Measurements from ENCODE around the gene MEFV.

MEFV gene

DNA sequence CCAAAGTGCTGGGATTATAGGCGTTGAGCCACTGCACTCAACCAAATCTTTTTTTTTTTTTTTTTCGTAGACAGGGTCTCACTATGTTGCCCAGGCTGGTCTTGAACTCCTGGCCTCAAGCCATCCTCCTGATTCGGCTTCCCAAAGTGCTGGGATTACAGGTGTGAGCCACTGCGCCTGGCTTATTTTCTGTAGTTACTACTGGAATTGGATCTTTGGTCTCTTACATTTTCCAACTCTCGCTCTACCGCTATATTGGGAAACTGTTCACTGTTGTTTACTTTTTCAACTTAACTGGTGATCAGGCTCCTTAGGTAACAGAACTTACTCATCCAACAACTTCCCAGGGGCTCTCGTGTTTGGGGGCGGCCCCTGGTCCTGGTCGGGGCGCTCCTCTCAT is 35.6 kb downstream of the MEFV start:
- Histone ChIP-seq H3K27me3 (ENCODE audit: insufficient read depth, low read depth) (no peaks in the 10 kb centered on the region), H3K79me2 (ENCODE audit: insufficient read depth, low read depth) (no peaks in the 10 kb centered on the region), H3K27ac (no peak overlapping the region), H2AFZ (ENCODE audit: low read depth) (no peak overlapping the region), H4K20me1 (ENCODE audit: insufficient read depth) (no peaks in the 10 kb centered on the region), H3K36me3 (ENCODE audit: insufficient read depth) (peaks cover 11% of the 10 kb centered on the region; the same call in 1 of the 2 replicates), H3K4me2 (no peak overlapping the region), H3K9ac (no peak overlapping the region), H3K4me1 (ENCODE audit: low read depth, poor library complexity, severe bottlenecking) (peaks cover 28% of the 10 kb centered on the region), H3K4me3 (IDR thresholded peaks at IDR 0.05; ENCODE audit: insufficient read depth, low read depth, low read length) (no peak overlapping the region)
- TF ChIP-seq, protein P1, sequence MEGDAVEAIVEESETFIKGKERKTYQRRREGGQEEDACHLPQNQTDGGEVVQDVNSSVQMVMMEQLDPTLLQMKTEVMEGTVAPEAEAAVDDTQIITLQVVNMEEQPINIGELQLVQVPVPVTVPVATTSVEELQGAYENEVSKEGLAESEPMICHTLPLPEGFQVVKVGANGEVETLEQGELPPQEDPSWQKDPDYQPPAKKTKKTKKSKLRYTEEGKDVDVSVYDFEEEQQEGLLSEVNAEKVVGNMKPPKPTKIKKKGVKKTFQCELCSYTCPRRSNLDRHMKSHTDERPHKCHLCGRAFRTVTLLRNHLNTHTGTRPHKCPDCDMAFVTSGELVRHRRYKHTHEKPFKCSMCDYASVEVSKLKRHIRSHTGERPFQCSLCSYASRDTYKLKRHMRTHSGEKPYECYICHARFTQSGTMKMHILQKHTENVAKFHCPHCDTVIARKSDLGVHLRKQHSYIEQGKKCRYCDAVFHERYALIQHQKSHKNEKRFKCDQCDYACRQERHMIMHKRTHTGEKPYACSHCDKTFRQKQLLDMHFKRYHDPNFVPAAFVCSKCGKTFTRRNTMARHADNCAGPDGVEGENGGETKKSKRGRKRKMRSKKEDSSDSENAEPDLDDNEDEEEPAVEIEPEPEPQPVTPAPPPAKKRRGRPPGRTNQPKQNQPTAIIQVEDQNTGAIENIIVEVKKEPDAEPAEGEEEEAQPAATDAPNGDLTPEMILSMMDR (conservative IDR thresholded peaks at IDR 0.05; ENCODE audit: low read depth, low read length) = no peak

GRCh38 chr16:3216263-3216640 is 40.2 kb downstream of the MEFV start:
- peak overlapping the region; percentile 41 for H3K4me2 ChIP-seq
- no peaks in the 10 kb centered on the region for H3K36me3 ChIP-seq (ENCODE audit: insufficient read depth)
- H4K20me1 ChIP-seq (ENCODE audit: insufficient read depth) = no peaks in the 10 kb centered on the region
- no peaks in the 10 kb centered on the region for H3K27me3 ChIP-seq (ENCODE audit: insufficient read depth, low read depth)
- TF ChIP-seq, protein P1 (conservative IDR thresholded peaks at IDR 0.05; ENCODE audit: low read depth, low read length) = no peak
- peak overlapping the region; percentile 76 for H3K27ac ChIP-seq
- H3K79me2 ChIP-seq (ENCODE audit: insufficient read depth, low read depth) = no peaks in the 10 kb centered on the region
- H2AFZ ChIP-seq (ENCODE audit: low read depth) = peak overlapping the region; percentile 0; the same call in 1 of the 2 replicates
- peaks cover 51% of the 10 kb centered on the region for H3K4me1 ChIP-seq (ENCODE audit: low read depth, poor library complexity, severe bottlenecking)
- peak overlapping the region; percentile 5; the same call in 1 of the 2 replicates for H3K9ac ChIP-seq
- H3K4me3 ChIP-seq (IDR thresholded peaks at IDR 0.05; ENCODE audit: insufficient read depth, low read depth, low read length) = no peak overlapping the region

DNA sequence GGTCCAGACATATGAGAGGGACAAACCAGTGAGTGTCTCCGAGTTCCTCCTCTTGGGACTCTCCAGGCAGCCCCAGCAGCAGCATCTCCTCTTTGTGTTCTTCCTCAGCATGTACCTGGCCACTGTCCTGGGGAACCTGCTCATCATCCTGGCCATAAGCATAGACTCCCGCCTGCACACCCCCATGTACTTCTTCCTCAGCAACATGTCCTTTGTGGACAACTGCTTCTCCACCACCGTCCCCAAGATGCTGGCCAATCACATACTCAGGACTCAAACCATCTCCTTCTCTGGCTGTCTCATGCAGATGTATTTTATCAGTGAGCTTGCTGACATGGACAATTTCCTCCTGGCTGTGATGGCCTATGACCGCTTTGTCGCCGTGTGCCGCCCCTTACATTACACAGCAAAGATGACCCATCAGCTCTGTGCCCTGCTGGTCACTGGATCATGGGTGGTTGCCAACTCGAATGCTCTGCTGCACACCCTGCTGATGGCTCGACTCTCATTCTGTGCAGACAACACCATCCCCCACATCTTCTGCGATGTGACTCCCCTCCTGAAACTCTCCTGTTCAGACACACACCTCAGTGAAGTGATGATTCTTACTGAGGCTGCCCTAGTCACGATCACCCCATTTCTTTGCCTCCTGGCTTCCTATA is 40.7 kb downstream of the MEFV start:
- Histone ChIP-seq H3K4me3 (IDR thresholded peaks at IDR 0.05; ENCODE audit: insufficient read depth, low read depth, low read length) (no peak overlapping the region), H3K27me3 (ENCODE audit: insufficient read depth, low read depth) (no peaks in the 10 kb centered on the region), H3K4me1 (ENCODE audit: low read depth, poor library complexity, severe bottlenecking) (peaks cover 51% of the 10 kb centered on the region), H3K4me2 (peak overlapping the region; percentile 41), H3K9ac (peak overlapping the region; percentile 5; the same call in 1 of the 2 replicates), H2AFZ (ENCODE audit: low read depth) (peak overlapping the region; percentile 50; the same call in 1 of the 2 replicates), H3K27ac (peak overlapping the region; percentile 76), H4K20me1 (ENCODE audit: insufficient read depth) (no peaks in the 10 kb centered on the region), H3K79me2 (ENCODE audit: insufficient read depth, low read depth) (no peaks in the 10 kb centered on the region), H3K36me3 (ENCODE audit: insufficient read depth) (no peaks in the 10 kb centered on the region)
- TF ChIP-seq, protein P1 (conservative IDR thresholded peaks at IDR 0.05; ENCODE audit: low read depth, low read length) = no peak

DNA sequence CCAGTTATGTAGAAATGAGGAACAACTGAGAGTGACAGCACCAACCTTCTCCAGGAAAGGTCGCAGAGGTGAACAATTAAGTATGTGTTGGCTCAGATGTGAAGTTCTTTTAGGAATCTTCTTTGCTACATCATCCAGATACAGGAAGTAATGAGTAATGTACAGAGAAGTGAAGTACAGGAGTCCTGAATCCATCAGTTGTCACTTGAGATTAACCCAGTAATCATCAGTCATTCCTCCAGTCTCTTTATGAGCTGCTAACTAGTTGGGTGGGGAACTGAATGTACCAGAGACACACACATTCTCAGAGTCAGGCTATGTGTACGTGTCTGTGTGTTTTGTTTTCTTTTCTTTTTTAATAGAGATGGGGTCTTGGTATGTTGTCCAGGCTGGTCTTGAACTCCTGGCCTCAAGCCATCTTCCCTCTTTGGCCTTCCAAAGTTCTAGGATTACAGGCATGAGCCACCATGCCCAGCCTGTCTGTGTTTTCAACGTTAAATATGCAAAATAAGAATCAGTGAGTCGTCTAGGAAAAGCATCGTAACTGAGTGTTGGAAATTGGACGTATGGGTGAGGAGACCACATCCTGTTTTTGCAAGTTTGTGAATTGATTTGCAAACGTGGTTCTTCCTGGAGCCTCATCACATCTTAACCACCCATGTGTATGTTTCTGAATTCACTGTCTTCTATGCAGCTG is 41.4 kb downstream of the MEFV start:
- Histone ChIP-seq H4K20me1 (ENCODE audit: insufficient read depth) (no peaks in the 10 kb centered on the region), H3K4me2 (peak overlapping the region; percentile 41), H3K36me3 (ENCODE audit: insufficient read depth) (no peaks in the 10 kb centered on the region), H3K9ac (peak overlapping the region; percentile 19; the same call in 1 of the 2 replicates), H3K79me2 (ENCODE audit: insufficient read depth, low read depth) (no peaks in the 10 kb centered on the region), H2AFZ (ENCODE audit: low read depth) (peak overlapping the region; percentile 50; the same call in 1 of the 2 replicates), H3K4me1 (ENCODE audit: low read depth, poor library complexity, severe bottlenecking) (peaks cover 54% of the 10 kb centered on the region), H3K27me3 (ENCODE audit: insufficient read depth, low read depth) (no peaks in the 10 kb centered on the region), H3K4me3 (IDR thresholded peaks at IDR 0.05; ENCODE audit: insufficient read depth, low read depth, low read length) (no peak overlapping the region), H3K27ac (peak overlapping the region; percentile 76)
- TF ChIP-seq, protein P1 (conservative IDR thresholded peaks at IDR 0.05; ENCODE audit: low read depth, low read length) = no peak

All from KMS-11 (cell line).